Vagina (tissue), 2 donors: Measurements from ENCODE around the gene CFAP47.

Source experiments
- POLR2A ChIP-seq, 2 donors: fragments of 450-650 bp; IDR thresholded peaks; one replicate each; pipeline ENCODE4 v1.6.1; 2017; ENCODE audit warnings: antibody characterized with exemption in 2 of 2, mild to moderate bottlenecking in 2 of 2, moderate library complexity in 2 of 2
- TF ChIP-seq, protein P1 (sequence below), 3 experiments: fragments of 450-650 bp in 2 of 3; fragments of 200-600 bp in 1 of 3; sonication (generic) in 1 of 3; IDR thresholded peaks; one replicate each; pipeline ENCODE4 v1.5.1; 2017 to 2019; ENCODE audit warnings: antibody characterized with exemption in 3 of 3, mild to moderate bottlenecking in 2 of 3, moderate library complexity in 2 of 3

DNA sequence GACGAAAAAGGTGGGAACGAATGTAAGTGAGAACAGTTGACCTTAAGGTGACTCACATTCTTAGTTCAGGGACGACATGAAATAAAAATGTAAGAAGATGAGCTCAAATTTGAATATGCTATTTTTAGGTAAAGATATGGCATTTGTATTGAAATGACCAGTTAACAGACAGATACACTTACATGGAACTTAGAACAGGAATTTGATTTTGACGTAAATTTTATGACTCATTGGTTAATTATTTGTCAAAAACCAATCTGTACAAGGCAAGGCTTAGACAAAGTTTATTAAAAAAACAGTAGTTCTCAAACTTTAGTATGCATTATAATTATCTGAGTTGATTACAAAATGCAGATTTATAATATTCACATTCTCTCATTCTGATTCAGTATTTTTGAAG lies 469.4 kb downstream of the CFAP47 start:
- TF ChIP-seq POLR2A (IDR thresholded peaks at IDR 0.05) = no peak
- TF ChIP-seq, protein P1, sequence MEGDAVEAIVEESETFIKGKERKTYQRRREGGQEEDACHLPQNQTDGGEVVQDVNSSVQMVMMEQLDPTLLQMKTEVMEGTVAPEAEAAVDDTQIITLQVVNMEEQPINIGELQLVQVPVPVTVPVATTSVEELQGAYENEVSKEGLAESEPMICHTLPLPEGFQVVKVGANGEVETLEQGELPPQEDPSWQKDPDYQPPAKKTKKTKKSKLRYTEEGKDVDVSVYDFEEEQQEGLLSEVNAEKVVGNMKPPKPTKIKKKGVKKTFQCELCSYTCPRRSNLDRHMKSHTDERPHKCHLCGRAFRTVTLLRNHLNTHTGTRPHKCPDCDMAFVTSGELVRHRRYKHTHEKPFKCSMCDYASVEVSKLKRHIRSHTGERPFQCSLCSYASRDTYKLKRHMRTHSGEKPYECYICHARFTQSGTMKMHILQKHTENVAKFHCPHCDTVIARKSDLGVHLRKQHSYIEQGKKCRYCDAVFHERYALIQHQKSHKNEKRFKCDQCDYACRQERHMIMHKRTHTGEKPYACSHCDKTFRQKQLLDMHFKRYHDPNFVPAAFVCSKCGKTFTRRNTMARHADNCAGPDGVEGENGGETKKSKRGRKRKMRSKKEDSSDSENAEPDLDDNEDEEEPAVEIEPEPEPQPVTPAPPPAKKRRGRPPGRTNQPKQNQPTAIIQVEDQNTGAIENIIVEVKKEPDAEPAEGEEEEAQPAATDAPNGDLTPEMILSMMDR (IDR thresholded peaks at IDR 0.05) = no peak
